ENCODE measurements around the gene NKX2-1.
A peak's percentile ranks its signal among the peaks of the same experiment; 100 is the strongest.

NKX2-1 gene

DNA sequence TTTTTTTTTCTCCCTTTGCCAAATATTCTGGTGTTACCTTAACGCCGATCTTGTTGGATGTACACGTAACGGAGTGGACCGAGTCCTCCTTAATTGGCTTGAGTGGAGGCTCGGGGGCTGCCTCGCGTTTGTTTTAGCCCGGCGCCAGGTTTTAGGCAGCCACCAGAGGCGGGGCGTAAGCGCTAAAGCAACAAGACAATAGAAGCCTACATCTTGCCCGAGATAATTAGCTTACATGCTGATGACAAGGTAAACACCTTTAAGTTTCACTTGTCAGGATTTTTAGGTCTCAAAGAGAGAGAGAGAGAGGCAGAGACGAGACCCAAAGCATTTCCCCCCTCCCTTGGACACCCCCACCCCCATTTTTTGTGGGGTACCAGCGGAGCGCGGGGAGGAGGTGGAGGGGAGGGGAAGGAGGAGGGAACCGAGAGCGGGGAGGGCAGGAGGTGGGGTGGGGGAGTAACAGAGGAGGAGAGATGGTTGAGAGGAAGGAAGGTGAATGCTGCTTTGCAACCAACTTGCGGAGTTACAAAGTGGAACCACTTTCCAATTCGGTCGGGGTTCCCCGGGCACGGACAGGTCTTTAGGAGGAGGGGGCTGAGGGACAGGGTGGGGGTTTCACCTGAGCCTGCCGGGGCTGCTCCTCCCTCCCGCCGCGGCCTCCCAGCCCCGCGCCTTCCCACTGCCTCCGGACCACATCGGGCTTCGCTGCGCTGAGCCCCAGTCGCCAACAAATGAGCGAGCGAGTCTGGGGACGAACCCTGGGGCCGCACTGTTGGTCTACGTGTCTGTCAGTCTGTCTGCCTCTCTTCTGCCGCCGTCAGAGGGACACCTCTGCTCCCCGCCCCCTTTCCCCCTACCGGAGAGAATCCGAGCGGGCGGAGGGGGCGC is at the start of gene NKX2-1:
Gene NKX2-1 (minus strand): TSS at position 802 of the 891 bp plus-strand sequence. CDS start 103 bp downstream, at position 699.
- H3K4me1 ChIP-seq (ENCODE audit: insufficient read depth, low read length, poor library complexity, severe bottlenecking), result no peaks in the 10 kb centered on the region
- no peak within 1 kb of the TSS for H2AFZ ChIP-seq (ENCODE audit: low read length)
- H3K27me3 ChIP-seq (ENCODE audit: insufficient read depth, low read length, poor library complexity, severe bottlenecking), result no peaks in the 10 kb centered on the region
- no peaks in the 10 kb centered on the region for H3K79me2 ChIP-seq (ENCODE audit: insufficient read depth, low read length)
- H3K4me3 ChIP-seq (ENCODE audit: low read length, poor library complexity, severe bottlenecking), result no peak within 1 kb of the TSS
- H3K9ac ChIP-seq (ENCODE audit: low read depth, low read length, poor library complexity, severe bottlenecking), result no peak within 1 kb of the TSS
- no peaks in the 10 kb centered on the region for H3F3A ChIP-seq (ENCODE audit: low read depth)
- TF ChIP-seq, protein P1, sequence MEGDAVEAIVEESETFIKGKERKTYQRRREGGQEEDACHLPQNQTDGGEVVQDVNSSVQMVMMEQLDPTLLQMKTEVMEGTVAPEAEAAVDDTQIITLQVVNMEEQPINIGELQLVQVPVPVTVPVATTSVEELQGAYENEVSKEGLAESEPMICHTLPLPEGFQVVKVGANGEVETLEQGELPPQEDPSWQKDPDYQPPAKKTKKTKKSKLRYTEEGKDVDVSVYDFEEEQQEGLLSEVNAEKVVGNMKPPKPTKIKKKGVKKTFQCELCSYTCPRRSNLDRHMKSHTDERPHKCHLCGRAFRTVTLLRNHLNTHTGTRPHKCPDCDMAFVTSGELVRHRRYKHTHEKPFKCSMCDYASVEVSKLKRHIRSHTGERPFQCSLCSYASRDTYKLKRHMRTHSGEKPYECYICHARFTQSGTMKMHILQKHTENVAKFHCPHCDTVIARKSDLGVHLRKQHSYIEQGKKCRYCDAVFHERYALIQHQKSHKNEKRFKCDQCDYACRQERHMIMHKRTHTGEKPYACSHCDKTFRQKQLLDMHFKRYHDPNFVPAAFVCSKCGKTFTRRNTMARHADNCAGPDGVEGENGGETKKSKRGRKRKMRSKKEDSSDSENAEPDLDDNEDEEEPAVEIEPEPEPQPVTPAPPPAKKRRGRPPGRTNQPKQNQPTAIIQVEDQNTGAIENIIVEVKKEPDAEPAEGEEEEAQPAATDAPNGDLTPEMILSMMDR (conservative IDR thresholded peaks at IDR 0.05; ENCODE audit: low read length), result no peak
- TF ChIP-seq EZH2phosphoT487 (IDR thresholded peaks at IDR 0.05; ENCODE audit: borderline replicate concordance), result no peak
- H3K4me2 ChIP-seq (ENCODE audit: low read depth, low read length, poor library complexity, severe bottlenecking), result no peak within 1 kb of the TSS
- H3K36me3 ChIP-seq (ENCODE audit: insufficient read depth, low read length), result no peaks in the 10 kb centered on the region
- no peaks in the 10 kb centered on the region for H3K9me2 ChIP-seq (replicated peaks; ENCODE audit: low read depth, low read length)
- no peaks in the 10 kb centered on the region for H3K9me3 ChIP-seq (ENCODE audit: insufficient read depth, low read depth, low read length)
- no peaks in the 10 kb centered on the region for H4K20me1 ChIP-seq (ENCODE audit: insufficient read depth, low read length, poor library complexity, severe bottlenecking)

DNA sequence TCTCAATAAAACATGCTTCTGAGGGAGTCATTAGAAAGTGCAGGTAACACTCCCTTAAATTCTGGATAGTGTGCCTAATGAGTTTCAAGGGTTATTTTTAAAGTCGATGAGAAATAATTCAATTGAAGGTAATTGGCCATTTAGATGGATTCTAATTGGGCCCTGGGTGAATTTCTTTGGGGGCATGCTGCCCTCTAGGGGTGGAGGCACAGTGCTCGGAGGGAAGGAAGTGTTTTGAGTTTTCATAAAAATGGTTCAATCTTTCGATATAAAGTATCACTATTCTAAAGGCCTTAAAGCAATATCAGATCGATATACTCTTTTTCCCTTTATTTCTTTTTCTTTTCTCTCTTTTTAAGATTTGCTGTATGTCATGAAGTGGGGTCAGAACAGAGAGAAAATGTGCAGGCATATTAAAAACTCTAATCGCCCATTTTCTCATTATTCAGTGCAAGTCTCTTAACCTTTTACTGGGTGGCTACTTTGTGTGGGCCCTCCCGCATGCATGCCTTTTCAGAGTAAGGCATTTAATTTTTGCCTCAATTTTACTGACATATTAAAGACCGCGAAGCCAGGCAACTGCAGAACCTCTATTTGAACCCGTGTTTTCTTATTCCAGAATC is 36.9 kb upstream of the NKX2-1 start:
- no peaks in the 10 kb centered on the region for H3K9me3 ChIP-seq (ENCODE audit: insufficient read depth, low read depth, low read length)
- no peaks in the 10 kb centered on the region for H3F3A ChIP-seq (ENCODE audit: low read depth)
- no peak for TF ChIP-seq EZH2phosphoT487 (IDR thresholded peaks at IDR 0.05; ENCODE audit: borderline replicate concordance)
- TF ChIP-seq, protein P1 (conservative IDR thresholded peaks at IDR 0.05; ENCODE audit: low read length), result peak; percentile 96
- H3K79me2 ChIP-seq (ENCODE audit: insufficient read depth, low read length), result no peaks in the 10 kb centered on the region
- H2AFZ ChIP-seq (ENCODE audit: low read length), result peak overlapping the region; percentile 59; the same call in 1 of the 2 replicates
- no peaks in the 10 kb centered on the region for H3K4me1 ChIP-seq (ENCODE audit: insufficient read depth, low read length, poor library complexity, severe bottlenecking)
- no peaks in the 10 kb centered on the region for H3K9me2 ChIP-seq (replicated peaks; ENCODE audit: low read depth, low read length)
- H3K4me2 ChIP-seq (ENCODE audit: low read depth, low read length, poor library complexity, severe bottlenecking), result no peak overlapping the region
- no peaks in the 10 kb centered on the region for H3K27me3 ChIP-seq (ENCODE audit: insufficient read depth, low read length, poor library complexity, severe bottlenecking)
- no peaks in the 10 kb centered on the region for H4K20me1 ChIP-seq (ENCODE audit: insufficient read depth, low read length, poor library complexity, severe bottlenecking)
- H3K4me3 ChIP-seq (ENCODE audit: low read length, poor library complexity, severe bottlenecking), result no peak overlapping the region
- H3K36me3 ChIP-seq (ENCODE audit: insufficient read depth, low read length), result no peaks in the 10 kb centered on the region
- H3K9ac ChIP-seq (ENCODE audit: low read depth, low read length, poor library complexity, severe bottlenecking), result no peak overlapping the region

DNA sequence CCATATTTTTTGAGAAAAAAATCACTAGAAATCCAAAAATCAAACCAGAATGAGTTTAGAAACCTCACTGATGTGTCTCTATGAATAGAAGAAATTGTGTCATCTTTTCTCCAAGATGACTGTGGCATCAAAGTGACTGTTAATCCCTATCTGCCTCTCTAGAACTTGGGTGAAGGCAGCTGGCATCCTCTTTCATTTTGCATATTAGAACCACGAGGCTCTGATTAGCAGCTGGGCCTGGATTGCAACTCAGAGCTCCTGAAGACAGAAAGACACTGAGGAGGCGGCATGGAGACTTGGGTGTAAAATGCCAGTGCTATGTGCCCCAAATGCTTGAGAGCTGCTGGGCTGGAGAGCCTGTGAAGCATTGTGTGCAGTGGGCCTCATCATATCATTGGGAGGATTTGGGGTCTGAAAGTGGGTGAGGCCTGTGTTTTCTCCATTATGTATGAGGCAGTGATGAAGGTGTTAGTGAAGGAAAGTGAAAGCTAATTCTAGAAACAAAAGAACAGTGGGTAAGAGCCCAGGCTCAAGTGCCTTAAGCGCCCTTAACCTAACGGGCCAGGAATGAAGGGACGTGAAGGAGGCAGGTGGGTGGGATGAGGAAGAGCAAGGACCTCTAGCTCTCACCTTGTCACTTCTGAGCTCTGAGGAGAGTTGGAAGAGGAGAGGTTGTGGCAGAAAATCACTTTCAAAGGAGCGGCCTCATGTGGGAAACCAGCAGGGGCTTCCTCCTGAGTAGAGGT is 36.1 kb upstream of the NKX2-1 start:
- Histone ChIP-seq H3K36me3 (ENCODE audit: insufficient read depth, low read length) (no peaks in the 10 kb centered on the region), H3K79me2 (ENCODE audit: insufficient read depth, low read length) (no peaks in the 10 kb centered on the region), H4K20me1 (ENCODE audit: insufficient read depth, low read length, poor library complexity, severe bottlenecking) (no peaks in the 10 kb centered on the region), H3K9me3 (ENCODE audit: insufficient read depth, low read depth, low read length) (no peaks in the 10 kb centered on the region), H3K9me2 (replicated peaks; ENCODE audit: low read depth, low read length) (no peaks in the 10 kb centered on the region), H3K9ac (ENCODE audit: low read depth, low read length, poor library complexity, severe bottlenecking) (no peak overlapping the region), H3K4me1 (ENCODE audit: insufficient read depth, low read length, poor library complexity, severe bottlenecking) (no peaks in the 10 kb centered on the region), H2AFZ (ENCODE audit: low read length) (peak overlapping the region; percentile 59; the same call in 1 of the 2 replicates), H3K27me3 (ENCODE audit: insufficient read depth, low read length, poor library complexity, severe bottlenecking) (no peaks in the 10 kb centered on the region), H3F3A (ENCODE audit: low read depth) (no peaks in the 10 kb centered on the region), H3K4me3 (ENCODE audit: low read length, poor library complexity, severe bottlenecking) (no peak overlapping the region), H3K4me2 (ENCODE audit: low read depth, low read length, poor library complexity, severe bottlenecking) (no peak overlapping the region)
- TF ChIP-seq, protein P1 (conservative IDR thresholded peaks at IDR 0.05; ENCODE audit: low read length), result no peak
- no peak for TF ChIP-seq EZH2phosphoT487 (IDR thresholded peaks at IDR 0.05; ENCODE audit: borderline replicate concordance)

All from Loucy (cell line).